Mononuclear cell (primary cell): ENCODE measurements around the gene PLCE1. TPM values are rescaled to one million over a fixed set of nuclear protein-coding genes. Genes with fewer than 3 reads are reported as not detected.

Experiments
- H3K27me3 ChIP-seq: 2 replicates; pipeline ENCODE4 v1.6.0; 2011; ENCODE audit warnings: low read length, control low read depth; ENCODE audit not compliant: insufficient read depth
- H3K4me1 ChIP-seq: 2 replicates; pipeline ENCODE4 v1.5.1; 2011; ENCODE audit warnings: mild to moderate bottlenecking, low read length, control low read depth; ENCODE audit not compliant: insufficient read depth
- H3K4me3 ChIP-seq: 2 replicates; pipeline ENCODE4 v1.5.1; 2011; ENCODE audit warnings: mild to moderate bottlenecking, low read length, moderate library complexity
- H3K9me3 ChIP-seq: 2 replicates; pipeline ENCODE4 v1.5.1; 2011; ENCODE audit warnings: low read depth, mild to moderate bottlenecking, control low read depth, low read length
- total RNA-seq: library from RNA; depleted of rRNA; stranded (reverse); fragments of >200 nt; gene quantifications from one replicate; pipeline ENCODE4 v1.2.3, GENCODE V29; 2012

The PLCE1 gene
- total RNA-seq, 1 donor = not detected

DNA sequence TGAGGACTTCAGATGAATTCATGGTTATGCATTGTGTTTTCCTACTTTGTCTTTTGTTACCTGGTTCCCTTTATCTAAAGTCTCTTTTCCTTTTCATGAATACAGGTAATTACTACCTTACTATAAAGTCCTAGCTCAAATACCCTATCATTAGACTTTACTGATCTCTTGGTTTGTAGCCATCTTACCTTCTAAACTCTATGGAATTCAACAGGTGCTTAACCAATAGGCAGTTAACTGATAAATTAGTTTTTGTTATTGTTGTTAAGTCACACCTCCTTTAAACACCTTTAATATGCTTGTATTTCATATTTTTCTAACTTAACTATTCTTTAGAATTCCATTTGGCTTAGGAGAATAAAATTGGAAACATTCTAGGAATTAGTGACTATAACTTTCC lies 30.7 kb downstream of the PLCE1 start:
- no peaks in the 10 kb centered on the region for H3K4me1 ChIP-seq
- no peaks in the 10 kb centered on the region for H3K27me3 ChIP-seq
- H3K4me3 ChIP-seq = no peak overlapping the region
- peaks cover 16% of the 10 kb centered on the region for H3K9me3 ChIP-seq

- Histone ChIP-seq H3K4me3 (no peak overlapping the region), H3K4me1 (no peaks in the 10 kb centered on the region), H3K9me3 (peaks cover 25% of the 10 kb centered on the region), H3K27me3 (no peaks in the 10 kb centered on the region)
These were observed 32.1 kb downstream of the PLCE1 start for GRCh38 chr10:94025806-94026205.

DNA sequence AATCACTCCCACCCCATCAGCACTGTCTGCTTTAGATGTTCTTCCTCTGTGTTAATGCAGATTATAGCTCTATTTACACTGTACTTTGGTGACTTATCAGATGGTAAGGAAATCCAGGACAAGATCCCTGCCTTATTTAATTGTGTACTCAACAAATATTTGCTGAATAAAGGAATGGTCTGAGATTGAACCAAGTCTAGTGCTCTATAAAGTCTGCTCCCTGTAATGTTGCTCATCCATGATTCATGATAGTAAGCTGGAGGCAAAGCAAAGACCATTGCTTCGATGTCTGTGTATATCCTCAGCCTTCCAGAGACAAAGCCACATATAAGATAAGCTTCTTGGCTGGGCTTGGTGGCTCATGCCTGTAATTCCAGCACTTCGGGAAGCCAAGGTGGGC lies 33.5 kb downstream of the PLCE1 start:
- Histone ChIP-seq H3K9me3 (peaks cover 25% of the 10 kb centered on the region), H3K27me3 (no peaks in the 10 kb centered on the region), H3K4me1 (no peaks in the 10 kb centered on the region), H3K4me3 (no peak overlapping the region)

DNA sequence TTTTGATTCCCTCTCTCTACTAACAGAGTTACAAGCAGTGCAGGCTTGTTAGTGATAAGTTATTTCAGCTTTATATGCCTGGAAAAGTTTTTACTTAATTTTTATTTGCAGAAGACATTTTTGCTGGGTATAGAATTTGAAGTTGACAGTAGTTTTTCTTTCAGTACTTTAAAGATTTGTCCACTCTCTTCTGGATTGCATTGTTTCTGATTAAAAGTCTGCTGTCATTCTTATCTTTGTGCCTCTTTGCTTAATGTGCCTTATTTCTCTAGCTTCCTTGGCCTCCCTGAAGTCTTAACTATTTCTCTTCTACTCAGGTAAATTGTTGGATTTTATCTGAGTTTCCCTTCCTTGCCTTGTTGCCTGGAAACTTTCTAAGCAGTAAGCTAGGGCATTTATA lies 36.2 kb downstream of the PLCE1 start:
- Histone ChIP-seq H3K27me3 (no peaks in the 10 kb centered on the region), H3K4me3 (no peak overlapping the region), H3K9me3 (peaks cover 25% of the 10 kb centered on the region), H3K4me1 (no peaks in the 10 kb centered on the region)

- Histone ChIP-seq H3K27me3 (no peaks in the 10 kb centered on the region), H3K4me1 (no peaks in the 10 kb centered on the region), H3K9me3 (no peaks in the 10 kb centered on the region), H3K4me3 (no peak overlapping the region)
These were observed 42.4 kb downstream of the PLCE1 start for GRCh38 chr10:94035982-94036765.

DNA sequence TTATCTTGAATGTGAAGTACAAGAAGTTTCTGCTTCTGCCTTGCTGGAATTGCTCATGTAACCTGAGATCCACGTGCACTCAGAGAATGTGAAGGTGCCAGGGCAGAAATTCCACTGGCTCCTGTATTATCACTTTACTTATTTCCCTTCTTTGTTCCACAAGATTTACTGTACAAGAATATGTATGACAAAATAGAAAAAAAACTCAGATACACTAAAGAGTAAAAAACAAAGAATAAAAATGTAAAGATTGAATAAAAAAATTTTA lies 43.0 kb downstream of the PLCE1 start:
- no peak overlapping the region for H3K4me3 ChIP-seq
- no peaks in the 10 kb centered on the region for H3K9me3 ChIP-seq
- H3K4me1 ChIP-seq = no peaks in the 10 kb centered on the region
- H3K27me3 ChIP-seq = no peaks in the 10 kb centered on the region

GRCh38 chr10:94037286-94037685 lies 43.6 kb downstream of the PLCE1 start:
- Histone ChIP-seq H3K27me3 (no peaks in the 10 kb centered on the region), H3K9me3 (no peaks in the 10 kb centered on the region), H3K4me3 (no peak overlapping the region), H3K4me1 (no peaks in the 10 kb centered on the region)

DNA sequence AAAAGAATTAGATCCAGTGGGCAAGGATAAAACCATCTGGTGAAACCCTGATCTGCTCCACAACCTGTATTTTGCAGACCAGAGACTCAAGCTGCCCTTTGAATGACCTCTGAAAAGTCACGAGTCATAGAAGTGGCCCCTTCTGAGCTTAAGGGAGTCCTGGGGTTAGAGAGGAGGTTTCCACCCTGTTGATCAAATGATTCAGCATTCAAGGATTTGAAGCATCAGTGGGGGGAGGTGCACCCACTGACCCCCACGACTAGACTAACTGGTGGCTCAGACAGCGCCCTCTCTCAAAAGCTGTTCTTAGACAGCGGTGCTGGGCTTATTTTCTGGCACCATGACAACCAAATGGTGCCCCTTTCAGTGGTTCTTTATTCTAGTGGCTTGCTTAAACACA lies 44.3 kb downstream of the PLCE1 start:
- Histone ChIP-seq H3K27me3 (no peaks in the 10 kb centered on the region), H3K4me3 (no peak overlapping the region), H3K9me3 (no peaks in the 10 kb centered on the region), H3K4me1 (no peaks in the 10 kb centered on the region)

- no peaks in the 10 kb centered on the region for H3K27me3 ChIP-seq
- H3K9me3 ChIP-seq = no peaks in the 10 kb centered on the region
- H3K4me1 ChIP-seq = no peaks in the 10 kb centered on the region
- no peak overlapping the region for H3K4me3 ChIP-seq
These were observed 47.5 kb downstream of the PLCE1 start for GRCh38 chr10:94041206-94041605.

GRCh38 chr10:94042001-94042833 lies 48.5 kb downstream of the PLCE1 start:
- Histone ChIP-seq H3K9me3 (no peaks in the 10 kb centered on the region), H3K4me3 (no peak overlapping the region), H3K27me3 (no peaks in the 10 kb centered on the region), H3K4me1 (no peaks in the 10 kb centered on the region)

DNA sequence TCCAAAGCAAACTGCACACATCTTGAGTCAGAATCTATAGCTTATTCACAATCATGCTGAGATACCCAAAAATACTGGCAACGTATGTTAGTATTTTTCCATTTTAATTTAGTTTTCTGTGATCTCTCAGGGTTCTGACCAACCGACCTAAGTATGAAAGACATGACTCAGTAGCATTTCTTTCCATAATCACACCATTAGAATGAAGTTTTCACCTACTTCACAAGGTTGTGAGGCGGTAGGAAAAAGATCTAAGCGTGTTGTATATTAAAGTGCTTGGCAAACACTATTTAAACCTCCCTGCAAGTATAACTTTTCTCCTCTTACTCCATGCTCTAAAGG lies 49.1 kb downstream of the PLCE1 start:
- Histone ChIP-seq H3K4me3 (no peak overlapping the region), H3K4me1 (no peaks in the 10 kb centered on the region), H3K9me3 (no peaks in the 10 kb centered on the region), H3K27me3 (no peaks in the 10 kb centered on the region)

Other genes starting within 250 kb of the PLCE1 start
- gene LGI1, start 236.0 kb upstream of the PLCE1 start, total RNA-seq = 0.21 TPM
- 1.7 TPM for gene SLC35G1, start 100.0 kb upstream of the PLCE1 start, total RNA-seq